ES-I3 (cell line): ENCODE results near the gene AFAP1L1.

Experiments used
- H3K36me3 ChIP-seq: 2 replicates; pipeline ENCODE4 v1.6.1; 2013; ENCODE audit warnings: mild to moderate bottlenecking, low read length, control low read depth, moderate library complexity; ENCODE audit not compliant: insufficient read depth
- H3K4me1 ChIP-seq: 2 replicates; pipeline ENCODE4 v1.6.1; 2013; ENCODE audit warnings: mild to moderate bottlenecking, control low read depth, low read length; ENCODE audit not compliant: insufficient read depth
- H3K9ac ChIP-seq: 2 replicates; pipeline ENCODE4 v1.6.1; 2013; ENCODE audit warnings: low read depth, mild to moderate bottlenecking, low read length, moderate library complexity
- H3K9me3 ChIP-seq: 2 replicates; pipeline ENCODE4 v1.6.1; 2013; ENCODE audit warnings: mild to moderate bottlenecking, low read length, moderate library complexity; ENCODE audit not compliant: control insufficient read depth, insufficient read depth

The AFAP1L1 gene

GRCh38 chr5:149271716-149272563 lies at the start of gene AFAP1L1:
Gene AFAP1L1 (plus strand): TSS chr5:149271859. CDS start chr5:149271969, 110 bp downstream.
- H3K9ac ChIP-seq: peak within 1 kb of the TSS; percentile 86
- no peaks in the 10 kb centered on the region for H3K36me3 ChIP-seq
- H3K4me1 ChIP-seq: 0 out of 2 replicates have a peak, but pooled peaks cover 7% of the 10 kb centered on the region
- no peaks in the 10 kb centered on the region for H3K9me3 ChIP-seq

GRCh38 chr5:149223081-149223848 lies 48.4 kb upstream of the AFAP1L1 start:
- Histone ChIP-seq H3K4me1 (no peaks in the 10 kb centered on the region), H3K9ac (no peak overlapping the region), H3K9me3 (no peaks in the 10 kb centered on the region), H3K36me3 (no peaks in the 10 kb centered on the region)

- Histone ChIP-seq H3K36me3 (no peaks in the 10 kb centered on the region), H3K9me3 (no peaks in the 10 kb centered on the region), H3K4me1 (peaks cover 3% of the 10 kb centered on the region; the same call in 1 of the 2 replicates), H3K9ac (no peak overlapping the region)
Measured at GRCh38 chr5:149224282-149224681, 47.4 kb upstream of the AFAP1L1 start.

- Histone ChIP-seq H3K9ac (no peak overlapping the region), H3K36me3 (no peaks in the 10 kb centered on the region), H3K9me3 (no peaks in the 10 kb centered on the region), H3K4me1 (peaks cover 3% of the 10 kb centered on the region; the same call in 1 of the 2 replicates)
Measured at GRCh38 chr5:149227168-149227826, 44.4 kb upstream of the AFAP1L1 start.

- peaks cover 3% of the 10 kb centered on the region; the same call in 1 of the 2 replicates for H3K4me1 ChIP-seq
- no peak overlapping the region for H3K9ac ChIP-seq
- no peaks in the 10 kb centered on the region for H3K36me3 ChIP-seq
- H3K9me3 ChIP-seq: no peaks in the 10 kb centered on the region
Measured at GRCh38 chr5:149228618-149229297, 42.9 kb upstream of the AFAP1L1 start.

GRCh38 chr5:149229298-149229937 lies 42.2 kb upstream of the AFAP1L1 start:
- no peaks in the 10 kb centered on the region for H3K36me3 ChIP-seq

GRCh38 chr5:149235841-149236240 lies 35.8 kb upstream of the AFAP1L1 start:
- H3K9me3 ChIP-seq: no peaks in the 10 kb centered on the region
- H3K9ac ChIP-seq: no peak overlapping the region
- H3K4me1 ChIP-seq: no peaks in the 10 kb centered on the region
- no peaks in the 10 kb centered on the region for H3K36me3 ChIP-seq

More at GRCh38 chr5:149229298-149229937, 42.2 kb upstream of the AFAP1L1 start:
- Histone ChIP-seq H3K9ac (no peak overlapping the region), H3K9me3 (no peaks in the 10 kb centered on the region), H3K4me1 (peaks cover 3% of the 10 kb centered on the region; the same call in 1 of the 2 replicates)

- Histone ChIP-seq H3K36me3 (no peaks in the 10 kb centered on the region), H3K4me1 (no peaks in the 10 kb centered on the region), H3K9ac (no peak overlapping the region), H3K9me3 (no peaks in the 10 kb centered on the region)
Measured at GRCh38 chr5:149237662-149238061, 34.0 kb upstream of the AFAP1L1 start.

- no peaks in the 10 kb centered on the region for H3K36me3 ChIP-seq
- H3K4me1 ChIP-seq: no peaks in the 10 kb centered on the region
- no peaks in the 10 kb centered on the region for H3K9me3 ChIP-seq
- no peak overlapping the region for H3K9ac ChIP-seq
Measured at GRCh38 chr5:149238540-149238939, 33.1 kb upstream of the AFAP1L1 start.

GRCh38 chr5:149239917-149240316 lies 31.7 kb upstream of the AFAP1L1 start:
- Histone ChIP-seq H3K9me3 (no peaks in the 10 kb centered on the region), H3K9ac (no peak overlapping the region), H3K4me1 (no peaks in the 10 kb centered on the region), H3K36me3 (no peaks in the 10 kb centered on the region)

- no peaks in the 10 kb centered on the region for H3K4me1 ChIP-seq
- no peaks in the 10 kb centered on the region for H3K36me3 ChIP-seq
- H3K9ac ChIP-seq: no peak overlapping the region
- H3K9me3 ChIP-seq: no peaks in the 10 kb centered on the region
Measured at GRCh38 chr5:149240354-149240998, 31.2 kb upstream of the AFAP1L1 start.

GRCh38 chr5:149242339-149242738 lies 29.3 kb upstream of the AFAP1L1 start:
- no peak overlapping the region for H3K9ac ChIP-seq
- no peaks in the 10 kb centered on the region for H3K9me3 ChIP-seq
- no peaks in the 10 kb centered on the region for H3K4me1 ChIP-seq
- H3K36me3 ChIP-seq: no peaks in the 10 kb centered on the region

- Histone ChIP-seq H3K9ac (no peak overlapping the region), H3K36me3 (no peaks in the 10 kb centered on the region), H3K4me1 (no peaks in the 10 kb centered on the region), H3K9me3 (no peaks in the 10 kb centered on the region)
Measured at GRCh38 chr5:149246906-149247305, 24.8 kb upstream of the AFAP1L1 start.
